ENCODE data around the gene RLN3. TPM values are rescaled to one million over a fixed set of nuclear protein-coding genes. Genes with fewer than 3 reads are reported as not detected.

Gene RLN3
- total RNA-seq, 1 donor from 2014 or later = not detected

DNA sequence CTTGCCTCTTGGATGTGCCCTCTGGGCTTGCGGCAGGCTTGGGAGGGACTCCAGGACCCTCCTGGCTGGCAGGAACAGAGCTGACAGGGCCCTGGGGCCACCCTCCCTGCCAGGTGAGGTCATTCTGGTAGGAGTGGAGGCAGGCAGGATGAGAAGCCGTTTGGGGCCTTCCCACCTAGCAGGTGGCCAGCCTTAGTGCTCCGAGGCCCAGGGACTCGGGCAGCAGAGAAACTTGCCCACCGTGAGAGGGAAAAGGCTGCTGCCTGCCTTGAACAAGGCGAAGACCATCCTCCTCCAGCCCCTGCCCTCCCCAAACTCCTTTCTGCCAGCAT is 30.4 kb upstream of the RLN3 start:
- no peak for DNase-seq (ENCODE audit: low spot score)
- Mint-ChIP-seq H3K27me3 (ENCODE audit: unreplicated experiment) (peaks cover 7% of the 10 kb centered on the region), H3K4me1 (ENCODE audit: unreplicated experiment) (no peaks in the 10 kb centered on the region), H3K36me3 (ENCODE audit: low read depth, unreplicated experiment) (peaks cover 12% of the 10 kb centered on the region), H3K27ac (ENCODE audit: unreplicated experiment) (no peak overlapping the region), H3K4me3 (ENCODE audit: unreplicated experiment) (no peak overlapping the region), H3K9me3 (ENCODE audit: unreplicated experiment) (no peaks in the 10 kb centered on the region)
- TF ChIP-seq, protein P1, sequence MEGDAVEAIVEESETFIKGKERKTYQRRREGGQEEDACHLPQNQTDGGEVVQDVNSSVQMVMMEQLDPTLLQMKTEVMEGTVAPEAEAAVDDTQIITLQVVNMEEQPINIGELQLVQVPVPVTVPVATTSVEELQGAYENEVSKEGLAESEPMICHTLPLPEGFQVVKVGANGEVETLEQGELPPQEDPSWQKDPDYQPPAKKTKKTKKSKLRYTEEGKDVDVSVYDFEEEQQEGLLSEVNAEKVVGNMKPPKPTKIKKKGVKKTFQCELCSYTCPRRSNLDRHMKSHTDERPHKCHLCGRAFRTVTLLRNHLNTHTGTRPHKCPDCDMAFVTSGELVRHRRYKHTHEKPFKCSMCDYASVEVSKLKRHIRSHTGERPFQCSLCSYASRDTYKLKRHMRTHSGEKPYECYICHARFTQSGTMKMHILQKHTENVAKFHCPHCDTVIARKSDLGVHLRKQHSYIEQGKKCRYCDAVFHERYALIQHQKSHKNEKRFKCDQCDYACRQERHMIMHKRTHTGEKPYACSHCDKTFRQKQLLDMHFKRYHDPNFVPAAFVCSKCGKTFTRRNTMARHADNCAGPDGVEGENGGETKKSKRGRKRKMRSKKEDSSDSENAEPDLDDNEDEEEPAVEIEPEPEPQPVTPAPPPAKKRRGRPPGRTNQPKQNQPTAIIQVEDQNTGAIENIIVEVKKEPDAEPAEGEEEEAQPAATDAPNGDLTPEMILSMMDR (IDR thresholded peaks at IDR 0.05; ENCODE audit: unreplicated experiment) = no peak

DNA sequence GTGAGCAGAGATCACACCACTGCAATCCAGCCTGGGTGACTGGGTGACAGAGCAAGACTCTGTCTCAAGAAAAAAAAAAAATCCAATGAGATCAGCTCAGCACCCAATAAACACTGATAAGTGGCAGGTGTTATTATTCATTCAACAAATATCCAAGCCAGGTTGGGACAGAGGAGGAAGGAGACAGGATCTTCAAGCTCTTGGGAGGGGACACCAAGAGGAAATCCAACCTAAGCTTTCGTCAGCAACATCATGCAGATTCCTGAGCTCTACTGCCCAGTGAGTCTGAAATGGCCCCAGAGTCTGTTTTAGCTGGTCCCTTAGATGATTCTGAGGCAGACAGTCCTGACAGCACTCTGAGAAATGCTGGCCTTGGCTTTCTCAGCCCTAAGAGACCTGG is 29.5 kb upstream of the RLN3 start:
- Mint-ChIP-seq H3K9me3 (ENCODE audit: unreplicated experiment) (no peaks in the 10 kb centered on the region), H3K4me1 (ENCODE audit: unreplicated experiment) (no peaks in the 10 kb centered on the region), H3K27me3 (ENCODE audit: unreplicated experiment) (peaks cover 9% of the 10 kb centered on the region), H3K4me3 (ENCODE audit: unreplicated experiment) (no peak overlapping the region), H3K27ac (ENCODE audit: unreplicated experiment) (no peak overlapping the region), H3K36me3 (ENCODE audit: low read depth, unreplicated experiment) (peaks cover 8% of the 10 kb centered on the region)
- TF ChIP-seq, protein P1 (IDR thresholded peaks at IDR 0.05; ENCODE audit: unreplicated experiment) = no peak
- no peak for DNase-seq (ENCODE audit: low spot score)

DNA sequence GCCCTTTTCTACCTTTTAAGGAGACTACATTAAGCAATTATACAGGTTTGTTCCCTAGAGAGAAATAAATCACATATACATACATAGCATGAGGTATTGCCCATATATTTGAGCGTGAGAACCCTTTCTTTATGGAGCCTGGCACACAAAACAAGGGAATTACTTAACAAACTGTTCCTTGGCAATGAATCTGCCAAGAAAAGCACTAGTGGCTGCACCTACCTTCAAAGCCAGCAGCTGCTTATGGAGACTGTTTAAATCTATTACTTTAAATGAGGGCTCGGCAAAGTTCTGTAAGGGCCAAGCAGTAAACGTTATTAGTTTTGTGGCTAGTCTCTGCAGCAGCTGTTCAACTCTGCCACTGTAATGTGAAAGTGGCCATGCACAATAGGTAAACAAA is 28.9 kb upstream of the RLN3 start:
- TF ChIP-seq, protein P1 (IDR thresholded peaks at IDR 0.05; ENCODE audit: unreplicated experiment) = no peak
- H3K36me3 Mint-ChIP-seq (ENCODE audit: low read depth, unreplicated experiment) = peaks cover 8% of the 10 kb centered on the region
- H3K4me1 Mint-ChIP-seq (ENCODE audit: unreplicated experiment) = no peaks in the 10 kb centered on the region
- no peaks in the 10 kb centered on the region for H3K9me3 Mint-ChIP-seq (ENCODE audit: unreplicated experiment)
- no peak for DNase-seq (ENCODE audit: low spot score)
- H3K27ac Mint-ChIP-seq (ENCODE audit: unreplicated experiment) = no peak overlapping the region
- peaks cover 9% of the 10 kb centered on the region for H3K27me3 Mint-ChIP-seq (ENCODE audit: unreplicated experiment)
- no peak overlapping the region for H3K4me3 Mint-ChIP-seq (ENCODE audit: unreplicated experiment)

DNA sequence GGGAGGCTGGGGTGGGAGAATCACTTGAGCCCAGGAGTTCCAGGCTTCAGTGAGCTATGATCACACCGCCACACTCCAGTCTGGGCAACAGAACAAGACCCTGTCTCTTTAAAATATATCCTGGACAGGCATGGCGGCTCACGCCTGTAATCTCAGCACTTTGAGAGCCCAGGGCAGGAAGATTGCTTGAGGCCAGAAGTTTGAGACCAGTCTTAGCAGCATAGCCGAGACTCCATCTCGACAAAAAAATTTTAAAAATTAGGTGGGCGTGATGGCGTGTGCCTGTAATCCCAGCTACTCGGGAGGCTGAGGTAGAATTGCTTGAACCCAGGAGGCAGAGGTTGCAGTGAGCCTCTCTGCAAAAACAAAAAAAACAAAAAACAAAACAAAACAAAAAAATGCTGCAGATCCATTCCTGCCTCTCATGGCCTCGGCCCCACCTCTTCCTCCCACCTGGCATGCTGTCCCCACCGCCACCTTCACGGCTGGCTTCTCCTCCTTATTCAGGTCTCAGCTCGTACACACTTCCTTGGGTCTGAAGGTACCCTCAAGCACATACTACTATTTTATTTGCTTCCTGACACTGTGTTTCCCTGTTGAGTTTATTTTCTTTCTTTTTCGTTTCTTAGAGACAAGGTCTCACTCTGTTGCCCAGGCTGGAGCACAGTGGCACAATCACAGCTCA is 27.1 kb upstream of the RLN3 start:
- Mint-ChIP-seq H3K36me3 (ENCODE audit: low read depth, unreplicated experiment) (peaks cover 12% of the 10 kb centered on the region), H3K27ac (ENCODE audit: unreplicated experiment) (no peak overlapping the region), H3K27me3 (ENCODE audit: unreplicated experiment) (peaks cover 10% of the 10 kb centered on the region), H3K4me1 (ENCODE audit: unreplicated experiment) (no peaks in the 10 kb centered on the region), H3K9me3 (ENCODE audit: unreplicated experiment) (no peaks in the 10 kb centered on the region), H3K4me3 (ENCODE audit: unreplicated experiment) (no peak overlapping the region)
- TF ChIP-seq, protein P1 (IDR thresholded peaks at IDR 0.05; ENCODE audit: unreplicated experiment) = no peak
- DNase-seq (ENCODE audit: low spot score) = no peak

DNA sequence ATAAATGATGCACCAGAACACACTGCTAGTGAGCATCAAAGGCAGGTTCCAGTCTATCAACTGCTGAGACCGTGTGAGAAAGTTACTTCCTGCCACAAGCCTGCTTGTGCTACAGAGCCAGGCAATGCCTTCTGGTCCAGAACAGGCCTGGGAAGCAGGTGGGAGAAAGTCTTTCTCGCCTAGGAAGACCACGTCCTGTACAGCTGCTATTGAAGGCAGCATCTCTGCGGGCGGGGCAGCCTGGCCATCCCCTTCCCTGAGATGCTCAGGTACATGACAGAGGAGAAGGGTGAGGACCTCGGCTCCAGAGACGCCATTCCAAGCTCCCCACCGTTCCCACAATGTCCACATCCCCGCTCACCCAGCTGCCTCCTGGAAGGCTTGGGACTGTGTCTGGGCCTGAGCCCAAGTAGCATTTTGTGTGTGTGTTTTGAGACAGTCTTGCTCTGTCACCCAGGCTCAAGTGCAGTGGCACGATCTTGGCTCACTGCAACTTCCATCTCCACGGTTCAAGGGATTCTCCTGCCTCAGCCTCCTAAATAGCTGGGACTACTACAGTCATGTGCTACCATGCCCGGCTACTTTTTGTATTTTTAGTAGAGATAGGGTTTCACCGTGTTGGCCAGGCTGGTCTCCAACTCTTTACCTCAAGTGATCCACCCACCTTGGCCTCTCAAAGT is 25.2 kb upstream of the RLN3 start:
- DNase-seq (ENCODE audit: low spot score) = no peak
- TF ChIP-seq, protein P1 (IDR thresholded peaks at IDR 0.05; ENCODE audit: unreplicated experiment) = no peak
- Mint-ChIP-seq H3K36me3 (ENCODE audit: low read depth, unreplicated experiment) (peaks cover 12% of the 10 kb centered on the region), H3K4me1 (ENCODE audit: unreplicated experiment) (peaks cover 4% of the 10 kb centered on the region), H3K27ac (ENCODE audit: unreplicated experiment) (no peak overlapping the region), H3K4me3 (ENCODE audit: unreplicated experiment) (no peak overlapping the region), H3K9me3 (ENCODE audit: unreplicated experiment) (no peaks in the 10 kb centered on the region), H3K27me3 (ENCODE audit: unreplicated experiment) (peaks cover 15% of the 10 kb centered on the region)

All from endothelial cell (in vitro differentiated cells).